Measurements from ENCODE around the gene MYH2.

MYH2 gene

GRCh38 chr17:10518271-10519037 is 31.0 kb downstream of the MYH2 start, which contains the start of gene MYH1:
Gene MYH1, minus strand, starts transcription at chr17:10518542. Its CDS starts 1,900 bp downstream, at chr17:10516642.
- ATAC-seq, result no peak
- TF ChIP-seq SNAI2 (CRISPR knock-in tag; IDR thresholded peaks at IDR 0.05) (no peak), CSDC2 (CRISPR knock-in tag; IDR thresholded peaks at IDR 0.05) (no peak), ZNF70 (CRISPR knock-in tag; IDR thresholded peaks at IDR 0.05) (no peak), CSRNP3 (CRISPR knock-in tag; IDR thresholded peaks at IDR 0.05) (no peak), ZFP3 (CRISPR knock-in tag; IDR thresholded peaks at IDR 0.05) (no peak), OSR1 (CRISPR knock-in tag; IDR thresholded peaks at IDR 0.05) (no peak), RARB (CRISPR knock-in tag; IDR thresholded peaks at IDR 0.05) (no peak), PATZ1 (CRISPR knock-in tag; IDR thresholded peaks at IDR 0.05; ENCODE audit: borderline replicate concordance) (no peak)

- no peak for ATAC-seq
- TF ChIP-seq ISL1 (CRISPR knock-in tag; IDR thresholded peaks at IDR 0.05) (no peak), RARB (CRISPR knock-in tag; IDR thresholded peaks at IDR 0.05) (no peak), POU6F1 (CRISPR knock-in tag; IDR thresholded peaks at IDR 0.05; ENCODE audit: borderline replicate concordance, low read depth) (no peak), ZNF565 (CRISPR knock-in tag; conservative IDR thresholded peaks at IDR 0.05; ENCODE audit: low read depth) (no peak), BACH2 (CRISPR knock-in tag; IDR thresholded peaks at IDR 0.05; ENCODE audit: borderline replicate concordance) (no peak), ZNF70 (CRISPR knock-in tag; IDR thresholded peaks at IDR 0.05) (no peak), CSDC2 (CRISPR knock-in tag; IDR thresholded peaks at IDR 0.05) (no peak), TCF4 (CRISPR knock-in tag; IDR thresholded peaks at IDR 0.05; ENCODE audit: borderline replicate concordance) (no peak), SNAI2 (CRISPR knock-in tag; IDR thresholded peaks at IDR 0.05) (no peak), ZC3H10 (CRISPR knock-in tag; IDR thresholded peaks at IDR 0.05) (no peak), CREB5 (CRISPR knock-in tag; IDR thresholded peaks at IDR 0.05; ENCODE audit: low read depth) (no peak), ARNTL (CRISPR knock-in tag; IDR thresholded peaks at IDR 0.05; ENCODE audit: borderline replicate concordance, low read depth) (no peak), ZFP3 (CRISPR knock-in tag; IDR thresholded peaks at IDR 0.05) (no peak), PATZ1 (CRISPR knock-in tag; IDR thresholded peaks at IDR 0.05; ENCODE audit: borderline replicate concordance) (no peak), ZNF8 (CRISPR knock-in tag; IDR thresholded peaks at IDR 0.05) (no peak), TOX (CRISPR knock-in tag; IDR thresholded peaks at IDR 0.05; ENCODE audit: borderline replicate concordance) (no peak), PPARA (CRISPR knock-in tag; IDR thresholded peaks at IDR 0.05; ENCODE audit: borderline replicate concordance) (no peak), OSR1 (CRISPR knock-in tag; IDR thresholded peaks at IDR 0.05) (no peak)
These were observed 32.8 kb downstream of the MYH2 start for GRCh38 chr17:10516638-10517037.

- ATAC-seq, result no peak
These were observed 33.4 kb downstream of the MYH2 start for GRCh38 chr17:10516065-10516464.

More at GRCh38 chr17:10516065-10516464, 33.4 kb downstream of the MYH2 start:
- no peak for TF ChIP-seq CSDC2 (CRISPR knock-in tag; IDR thresholded peaks at IDR 0.05)
- TF ChIP-seq SNAI2 (CRISPR knock-in tag; IDR thresholded peaks at IDR 0.05), result no peak
- no peak for TF ChIP-seq TCF4 (CRISPR knock-in tag; IDR thresholded peaks at IDR 0.05; ENCODE audit: borderline replicate concordance)
- no peak for TF ChIP-seq OSR1 (CRISPR knock-in tag; IDR thresholded peaks at IDR 0.05)
- TF ChIP-seq ZFP30 (CRISPR knock-in tag; IDR thresholded peaks at IDR 0.05), result no peak
